HG03045 (cell line): ENCODE data around the gene SAPCD2.
A peak's percentile ranks its signal among the peaks of the same experiment; 100 is the strongest.

ENCODE experiments used
- ATAC-seq: cut with Tn5 transposase; IDR thresholded peaks from one replicate; pipeline ENCODE4 v1.9.1; 2021; ENCODE audit warnings: mild to moderate bottlenecking, moderate library complexity; ENCODE audit not compliant: unreplicated experiment

Gene SAPCD2

GRCh38 chr9:137082925-137083290, 12.6 kb upstream of the SAPCD2 start:
- no peak for ATAC-seq

GRCh38 chr9:137082222-137082924, 12.0 kb upstream of the SAPCD2 start:
- ATAC-seq: no peak

GRCh38 chr9:137080260-137081122, 10.1 kb upstream of the SAPCD2 start:
- ATAC-seq: no peak

- no peak for ATAC-seq
Measured at GRCh38 chr9:137079401-137079787, 9.0 kb upstream of the SAPCD2 start.

GRCh38 chr9:137078701-137079400, 8.5 kb upstream of the SAPCD2 start:
- no peak for ATAC-seq

- ATAC-seq: peak; percentile 10
Measured at GRCh38 chr9:137077758-137078693, 7.7 kb upstream of the SAPCD2 start.

- peak; percentile 45 for ATAC-seq
Measured at GRCh38 chr9:137077010-137077747, 6.8 kb upstream of the SAPCD2 start, which contains the start of gene UAP1L1. TSS of gene UAP1L1 (plus strand) at chr9:137077517. CDS start at chr9:137077533, 16 bp downstream.

- ATAC-seq: peak; percentile 4
Measured at GRCh38 chr9:137076636-137077009, 6.3 kb upstream of the SAPCD2 start.

GRCh38 chr9:137075275-137075775, 5.0 kb upstream of the SAPCD2 start:
- no peak for ATAC-seq

- no peak for ATAC-seq
Measured at GRCh38 chr9:137074657-137075274, 4.4 kb upstream of the SAPCD2 start.

- no peak for ATAC-seq
Measured at GRCh38 chr9:137073992-137074399, 3.6 kb upstream of the SAPCD2 start.

GRCh38 chr9:137071282-137071681, 925 bp upstream of the SAPCD2 start:
- ATAC-seq: no peak

- no peak for ATAC-seq
Measured at GRCh38 chr9:137070906-137071275, 534 bp upstream of the SAPCD2 start.

GRCh38 chr9:137069508-137070091, 757 bp downstream of the SAPCD2 start:
- peak; percentile 13 for ATAC-seq

- no peak for ATAC-seq
Measured at GRCh38 chr9:137068539-137069507, 1.5 kb downstream of the SAPCD2 start.

- ATAC-seq: no peak
Measured at GRCh38 chr9:137067860-137068538, 2.4 kb downstream of the SAPCD2 start.
